HG02970 (cell line): ENCODE results near the gene CCR7.

Experiments
- ATAC-seq: cut with Tn5 transposase; IDR thresholded peaks from one replicate; pipeline ENCODE4 v1.9.1; 2021; ENCODE audit warnings: mild to moderate bottlenecking, moderate library complexity, moderate number of reproducible peaks; ENCODE audit not compliant: unreplicated experiment, low FRiP score

The CCR7 gene

DNA sequence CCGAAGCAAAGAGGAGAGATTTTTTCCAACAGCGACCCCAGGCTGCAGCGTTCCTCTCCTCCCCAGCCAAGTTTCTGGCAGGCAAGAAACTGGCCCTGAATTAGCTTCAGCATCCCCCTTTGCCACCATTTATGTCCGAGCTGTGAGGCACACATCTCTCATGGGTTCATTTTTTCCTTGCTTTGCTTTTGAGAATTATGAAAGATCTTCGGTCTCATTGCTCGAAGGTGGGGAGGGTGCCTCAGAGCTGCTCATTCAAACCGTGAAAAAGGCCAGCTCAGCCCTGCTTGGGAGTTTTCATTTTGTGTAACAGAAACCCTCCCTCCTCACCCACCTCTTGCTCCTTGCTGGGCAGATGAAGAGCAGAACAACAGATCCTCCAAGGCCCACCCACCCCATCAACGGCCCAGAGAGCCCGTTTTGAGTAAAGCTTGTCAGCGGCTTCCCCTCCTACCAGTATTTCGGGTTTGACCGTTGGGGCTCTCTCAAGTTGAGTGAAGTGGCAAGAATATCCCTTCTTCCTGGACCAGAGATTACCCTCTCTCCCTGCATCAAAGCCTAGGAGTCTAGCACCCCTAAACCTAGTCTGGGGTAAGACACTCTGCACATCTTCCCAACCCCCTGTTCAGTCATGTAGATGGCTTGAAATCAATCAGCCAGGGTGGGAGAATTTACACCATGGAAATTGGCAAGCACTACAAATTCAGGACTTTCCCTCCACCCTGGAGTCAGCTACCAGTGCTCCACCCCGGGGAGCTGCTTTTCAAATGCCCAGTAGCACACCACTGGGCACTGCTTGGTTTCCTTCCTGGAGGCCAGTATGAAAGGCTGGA, 1.8 kb downstream of the CCR7 start:
- no peak for ATAC-seq

DNA sequence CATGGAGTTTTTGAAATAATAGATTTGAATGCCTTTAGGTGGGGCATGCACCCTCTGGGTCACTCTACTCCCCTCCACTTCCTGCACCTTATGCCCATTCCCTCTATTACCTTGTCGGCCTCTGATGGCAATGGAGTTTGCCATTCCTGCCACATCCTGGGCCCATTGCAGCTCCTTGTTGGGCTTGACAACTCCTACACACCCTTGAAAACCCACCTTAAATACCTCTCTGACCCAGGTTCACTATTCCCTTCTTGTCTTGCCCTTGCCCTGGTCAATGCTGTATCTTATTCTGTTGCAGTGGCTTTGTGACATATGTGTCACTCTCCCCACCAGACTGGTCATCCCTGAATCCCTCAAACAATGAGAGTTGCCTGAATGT, 2.4 kb downstream of the CCR7 start:
- no peak for ATAC-seq

- ATAC-seq: no peak
Observed at GRCh38 chr17:40561871-40562611, 3.2 kb downstream of the CCR7 start.

DNA sequence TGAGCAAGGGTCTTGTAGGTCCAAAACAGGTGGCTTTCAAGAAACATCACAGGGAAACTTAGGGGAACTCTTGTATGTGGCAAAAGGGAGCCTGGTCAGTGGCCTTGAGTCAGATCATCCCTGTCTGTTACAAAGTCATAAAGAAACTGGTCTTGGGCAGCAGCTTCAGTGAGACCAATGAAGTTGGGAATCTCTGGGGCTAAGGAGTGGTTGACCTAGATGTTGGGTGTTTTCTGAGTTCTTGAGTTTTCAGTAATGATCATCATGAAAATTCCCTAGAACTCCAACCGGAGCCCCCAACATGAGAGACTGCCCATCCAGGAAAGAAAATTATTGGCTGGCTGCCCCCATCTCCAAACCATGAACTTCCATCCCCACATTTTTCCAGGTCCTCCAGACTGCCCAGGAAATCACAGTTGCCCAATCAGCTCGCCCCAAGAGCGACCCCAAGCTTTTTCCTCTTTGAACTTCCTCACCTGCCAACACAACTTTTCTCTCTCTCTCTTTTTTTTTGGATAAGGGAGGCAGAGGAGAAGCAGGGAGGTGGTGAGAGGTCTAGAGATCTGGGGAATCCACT, 3.9 kb downstream of the CCR7 start:
- ATAC-seq: no peak

DNA sequence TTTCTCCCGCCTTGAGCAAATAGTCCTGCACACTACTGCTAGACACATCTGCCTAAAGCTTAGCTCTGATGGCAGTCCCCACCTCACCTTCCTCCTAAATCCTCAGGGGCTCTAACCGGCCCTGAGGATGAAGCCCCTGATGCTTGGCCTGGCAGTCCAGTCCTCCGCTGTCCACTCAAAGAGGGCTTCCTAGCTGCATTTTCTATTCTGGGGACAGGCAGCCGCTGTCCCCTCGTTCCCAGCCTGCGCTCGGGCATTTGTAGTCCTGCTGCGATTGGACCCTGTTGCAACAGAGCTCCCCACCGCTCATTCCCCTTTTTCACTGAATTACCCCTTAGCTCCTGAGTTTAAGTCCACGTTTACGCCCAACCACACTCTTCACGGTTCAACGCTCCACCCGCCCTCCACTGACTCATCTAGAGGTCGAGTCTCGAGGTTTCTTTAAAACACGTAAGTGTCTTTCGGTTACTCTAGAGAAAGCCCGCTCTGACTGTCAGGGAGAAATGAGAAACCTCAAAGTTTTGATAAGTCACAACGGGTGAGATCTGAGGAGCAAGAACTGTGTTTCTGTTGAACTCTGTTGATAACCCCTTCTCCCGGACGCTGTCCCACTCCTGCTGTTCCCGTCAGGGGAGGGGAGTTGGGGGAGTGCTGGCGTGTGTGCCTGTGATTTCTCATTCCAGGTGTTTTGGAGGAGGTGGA, 4.5 kb downstream of the CCR7 start:
- ATAC-seq: no peak

- ATAC-seq: no peak
Observed at GRCh38 chr17:40559954-40560591, 5.2 kb downstream of the CCR7 start.

DNA sequence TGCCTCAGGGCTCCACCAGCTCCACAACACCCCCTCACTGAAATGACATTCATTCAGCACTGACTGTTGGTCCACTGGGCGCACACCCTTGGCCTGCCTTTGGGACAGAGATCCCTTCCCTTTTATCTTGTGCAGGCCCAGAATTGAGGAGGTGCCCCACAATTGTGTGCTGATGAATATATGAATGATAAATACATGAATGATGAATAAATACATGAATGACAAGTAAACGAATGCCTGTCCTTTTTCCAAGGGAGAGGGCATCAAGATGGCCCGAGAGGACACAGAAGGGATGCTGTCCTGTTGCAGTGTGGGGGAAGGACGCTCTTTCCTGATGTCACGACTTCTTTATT, 5.7 kb downstream of the CCR7 start:
- ATAC-seq: no peak

DNA sequence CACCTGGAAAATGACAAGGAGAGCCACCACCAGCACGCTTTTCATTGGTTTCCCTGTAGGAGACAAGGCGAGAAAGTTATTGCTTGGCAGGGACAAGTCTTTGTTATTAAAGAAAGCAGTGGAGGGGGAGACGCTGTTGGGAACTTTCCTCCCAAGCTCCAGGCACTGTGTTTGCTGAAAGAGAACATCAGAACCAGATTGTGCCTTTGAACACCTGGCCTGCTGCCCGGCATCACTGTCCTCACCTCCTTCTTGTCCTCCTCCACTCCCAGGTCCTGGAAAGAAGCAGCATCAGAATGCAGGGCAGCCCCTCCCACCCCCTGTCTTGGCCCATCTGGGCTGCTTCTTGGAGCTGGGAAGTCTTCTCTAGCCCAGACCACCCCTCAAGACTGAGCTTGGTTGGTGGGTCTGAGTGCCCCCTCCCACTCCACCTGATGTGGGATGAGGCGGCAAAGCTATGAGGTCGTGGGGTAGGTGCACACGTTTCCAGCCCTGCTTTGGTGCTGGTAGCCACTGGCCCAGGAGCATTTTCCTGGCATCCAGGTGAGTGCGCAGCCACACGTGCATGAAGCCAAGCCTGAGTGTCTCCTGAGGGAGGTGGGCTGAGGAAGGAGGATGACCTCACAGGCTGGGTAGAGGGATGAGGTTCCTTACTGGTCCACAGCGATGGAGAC, 6.2 kb downstream of the CCR7 start:
- no peak for ATAC-seq

GRCh38 chr17:40558300-40558889, 6.9 kb downstream of the CCR7 start:
- no peak for ATAC-seq

- no peak for ATAC-seq
Observed at GRCh38 chr17:40557531-40558299, 7.6 kb downstream of the CCR7 start.

GRCh38 chr17:40556884-40557414, 8.3 kb downstream of the CCR7 start:
- no peak for ATAC-seq

- no peak for ATAC-seq
Observed at GRCh38 chr17:40556198-40556661, 9.0 kb downstream of the CCR7 start.

- no peak for ATAC-seq
Observed at GRCh38 chr17:40555296-40556190, 9.7 kb downstream of the CCR7 start.

GRCh38 chr17:40554646-40555295, 10.5 kb downstream of the CCR7 start:
- no peak for ATAC-seq

DNA sequence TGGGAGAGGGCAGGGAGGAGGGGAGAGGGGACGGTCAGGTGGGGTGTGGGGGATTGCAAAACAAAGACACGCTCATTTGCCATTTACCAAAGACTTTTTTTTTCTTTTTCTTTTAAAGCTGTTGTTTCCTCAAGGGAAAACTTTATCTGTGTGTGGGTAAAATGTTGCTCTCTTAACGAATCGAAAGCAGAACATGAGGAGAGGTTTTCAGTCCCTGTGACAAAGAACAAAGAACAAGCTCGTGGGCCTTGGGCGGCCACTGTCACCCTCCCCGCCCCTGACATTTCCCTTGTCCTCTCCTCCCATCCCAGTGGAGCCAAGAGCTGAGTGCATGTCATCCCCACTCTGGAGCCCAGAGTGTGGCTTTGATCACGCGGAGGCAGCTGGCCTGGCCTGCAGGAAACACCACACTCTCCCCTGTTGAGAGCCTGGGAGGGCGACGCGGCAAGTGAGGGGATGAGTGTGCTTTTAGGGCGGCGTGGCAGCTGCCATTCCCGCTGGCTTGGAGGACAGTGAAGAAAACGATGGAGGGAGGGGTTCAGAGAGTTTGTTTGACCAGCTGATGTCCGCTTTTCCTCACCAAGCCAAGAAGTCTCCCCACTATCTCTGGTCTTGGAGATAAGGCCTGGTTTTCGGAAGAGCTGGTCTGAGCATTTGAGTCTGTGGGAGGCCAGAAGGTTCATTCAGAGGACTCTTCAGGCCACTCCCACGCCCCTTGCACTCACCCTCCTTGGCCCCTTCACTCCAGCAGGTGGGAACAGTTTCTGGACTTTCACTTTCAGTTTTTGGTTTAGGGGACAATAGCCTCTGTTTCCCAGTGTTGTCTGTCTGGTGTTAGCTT, 11.4 kb downstream of the CCR7 start:
- no peak for ATAC-seq
